Measurements from ENCODE around the gene IFNG-AS1. TPM values are rescaled to one million over a fixed set of nuclear protein-coding genes. Genes with fewer than 3 reads are reported as not detected.

IFNG-AS1 gene
- polyA plus RNA-seq, 1 experiment = not detected

GRCh38 chr12:68037616-68038255, 48.5 kb downstream of the IFNG-AS1 start:
- CTCF ChIA-PET = interaction anchor here (0.9 to 2.0 kb wide), 3 partner anchors 12 to 682 kb away, joined by 3 to 7 read pairs (median 4); no protein-coding TSS in a partner anchor
- Histone ChIP-seq H3K27ac (ENCODE audit: low read depth, low read length) (no peak overlapping the region), H3K4me3 (ENCODE audit: low read depth, low read length) (no peak overlapping the region), H3K27me3 (ENCODE audit: control insufficient read depth, insufficient read depth, low read length) (peaks cover 2% of the 10 kb centered on the region), H3K9me3 (ENCODE audit: control insufficient read depth, insufficient read depth, low read length) (no peaks in the 10 kb centered on the region)
- POLR2A ChIA-PET = no interaction called here
- TF ChIP-seq, protein P1, sequence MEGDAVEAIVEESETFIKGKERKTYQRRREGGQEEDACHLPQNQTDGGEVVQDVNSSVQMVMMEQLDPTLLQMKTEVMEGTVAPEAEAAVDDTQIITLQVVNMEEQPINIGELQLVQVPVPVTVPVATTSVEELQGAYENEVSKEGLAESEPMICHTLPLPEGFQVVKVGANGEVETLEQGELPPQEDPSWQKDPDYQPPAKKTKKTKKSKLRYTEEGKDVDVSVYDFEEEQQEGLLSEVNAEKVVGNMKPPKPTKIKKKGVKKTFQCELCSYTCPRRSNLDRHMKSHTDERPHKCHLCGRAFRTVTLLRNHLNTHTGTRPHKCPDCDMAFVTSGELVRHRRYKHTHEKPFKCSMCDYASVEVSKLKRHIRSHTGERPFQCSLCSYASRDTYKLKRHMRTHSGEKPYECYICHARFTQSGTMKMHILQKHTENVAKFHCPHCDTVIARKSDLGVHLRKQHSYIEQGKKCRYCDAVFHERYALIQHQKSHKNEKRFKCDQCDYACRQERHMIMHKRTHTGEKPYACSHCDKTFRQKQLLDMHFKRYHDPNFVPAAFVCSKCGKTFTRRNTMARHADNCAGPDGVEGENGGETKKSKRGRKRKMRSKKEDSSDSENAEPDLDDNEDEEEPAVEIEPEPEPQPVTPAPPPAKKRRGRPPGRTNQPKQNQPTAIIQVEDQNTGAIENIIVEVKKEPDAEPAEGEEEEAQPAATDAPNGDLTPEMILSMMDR (IDR thresholded peaks at IDR 0.05; ENCODE audit: low read depth, low read length) = no peak
- no peak for DNase-seq (ENCODE audit: low read depth, low spot score)

DNA sequence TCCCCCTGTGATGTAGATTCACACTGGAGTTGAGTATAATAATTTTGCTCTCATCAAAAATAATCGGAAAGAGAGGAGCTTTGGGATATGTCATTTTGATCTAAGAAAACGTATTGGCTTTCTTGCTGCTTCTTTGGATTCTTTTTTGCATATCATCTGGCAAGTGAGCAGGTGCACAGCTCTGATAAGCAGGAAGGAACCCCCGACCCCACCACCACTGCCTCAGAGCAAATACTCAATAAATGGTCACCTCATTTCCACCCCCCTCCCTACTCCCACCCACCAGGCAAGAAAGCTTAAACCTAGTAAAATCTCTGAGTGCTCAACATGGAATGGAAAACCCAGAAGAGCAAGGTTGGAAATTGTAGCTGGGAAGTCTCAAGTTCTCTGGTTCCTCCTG, 49.4 kb downstream of the IFNG-AS1 start:
- DNase-seq (ENCODE audit: low read depth, low spot score) = no peak
- Histone ChIP-seq H3K9me3 (ENCODE audit: control insufficient read depth, insufficient read depth, low read length) (no peaks in the 10 kb centered on the region), H3K27me3 (ENCODE audit: control insufficient read depth, insufficient read depth, low read length) (peaks cover 2% of the 10 kb centered on the region), H3K4me3 (ENCODE audit: low read depth, low read length) (no peak overlapping the region), H3K27ac (ENCODE audit: low read depth, low read length) (no peak overlapping the region)
- TF ChIP-seq, protein P1 (IDR thresholded peaks at IDR 0.05; ENCODE audit: low read depth, low read length) = no peak
- ChIA-PET POLR2A (no interaction called here), CTCF (interaction anchor here (0.6 to 2.9 kb wide), 7 partner anchors 10 to 1136 kb away, joined by 3 to 27 read pairs (median 3); no protein-coding TSS in a partner anchor)

DNA sequence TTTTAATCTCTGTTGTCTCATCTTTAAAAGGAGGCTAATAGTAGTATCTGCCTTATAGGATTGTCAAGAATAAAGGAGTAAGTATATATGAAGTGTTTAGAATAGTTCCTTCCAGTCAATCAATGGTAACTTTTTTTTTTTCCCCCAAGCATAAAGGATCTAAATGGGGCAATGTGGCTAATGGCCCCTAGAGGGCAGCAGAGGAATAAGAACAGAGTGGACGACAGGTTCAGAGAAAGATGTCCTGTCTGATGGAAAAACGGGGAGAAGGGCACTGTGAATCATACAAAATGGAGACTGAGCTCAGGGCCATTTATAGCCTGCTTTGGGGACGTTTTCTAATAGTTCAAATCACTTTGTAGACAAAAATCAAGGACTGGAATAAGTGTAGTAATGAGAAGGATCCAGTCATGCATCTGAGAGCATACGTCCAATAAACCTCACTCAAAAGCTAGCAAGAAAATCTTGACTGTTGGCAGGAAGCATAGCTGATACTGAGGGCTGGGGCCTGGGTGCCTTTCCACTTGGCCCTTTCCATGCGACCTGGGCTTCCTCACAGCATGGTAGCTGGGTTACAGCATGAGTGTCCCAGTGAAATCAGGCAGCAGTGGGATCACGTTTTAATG, 51.3 kb downstream of the IFNG-AS1 start:
- CTCF ChIA-PET = interaction anchor here (0.6 to 2.9 kb wide), 67 partner anchors 9 to 1317 kb away, joined by 3 to 33 read pairs (median 4); no protein-coding TSS in a partner anchor
- no peaks in the 10 kb centered on the region for H3K9me3 ChIP-seq (ENCODE audit: control insufficient read depth, insufficient read depth, low read length)
- no peak overlapping the region for H3K4me3 ChIP-seq (ENCODE audit: low read depth, low read length)
- no peak overlapping the region for H3K27ac ChIP-seq (ENCODE audit: low read depth, low read length)
- TF ChIP-seq, protein P1 (IDR thresholded peaks at IDR 0.05; ENCODE audit: low read depth, low read length) = peak; percentile 93
- POLR2A ChIA-PET = interaction anchor here (0.9 kb wide), 1 partner anchor 277 kb away, joined by 4 read pairs; no protein-coding TSS in a partner anchor
- peak; percentile 45 for DNase-seq (ENCODE audit: low read depth, low spot score)
- H3K27me3 ChIP-seq (ENCODE audit: control insufficient read depth, insufficient read depth, low read length) = peaks cover 2% of the 10 kb centered on the region

DNA sequence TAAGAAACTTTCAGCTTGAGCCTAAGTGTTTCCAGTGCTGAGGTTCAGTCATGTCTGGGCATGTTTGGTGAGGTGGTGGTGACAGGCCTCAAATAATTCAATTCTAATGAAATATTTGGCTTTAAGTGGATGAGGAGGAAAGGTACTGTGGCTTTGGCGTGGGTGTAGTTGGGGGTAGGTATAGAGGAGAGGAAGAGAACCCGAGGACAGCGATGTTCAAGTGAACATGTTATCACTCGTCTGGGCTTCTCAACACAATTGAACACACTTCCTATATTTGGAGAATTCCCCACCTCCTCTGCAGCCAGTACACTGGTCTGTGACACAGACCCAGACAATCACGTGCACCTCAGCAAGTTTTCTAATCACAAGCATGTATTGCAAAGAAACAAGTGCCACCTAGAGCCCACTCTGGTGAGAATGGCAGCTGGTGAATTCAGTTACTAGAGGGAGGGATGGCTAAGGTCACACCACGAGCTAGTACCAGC, 53.0 kb downstream of the IFNG-AS1 start:
- POLR2A ChIA-PET = no interaction called here
- TF ChIP-seq, protein P1 (IDR thresholded peaks at IDR 0.05; ENCODE audit: low read depth, low read length) = no peak
- no peaks in the 10 kb centered on the region for H3K9me3 ChIP-seq (ENCODE audit: control insufficient read depth, insufficient read depth, low read length)
- CTCF ChIA-PET = interaction anchor here (0.7 to 1.1 kb wide), 2 partner anchors 21 to 170 kb away, joined by 3 to 4 read pairs; no protein-coding TSS in a partner anchor
- H3K27me3 ChIP-seq (ENCODE audit: control insufficient read depth, insufficient read depth, low read length) = no peaks in the 10 kb centered on the region
- no peak for DNase-seq (ENCODE audit: low read depth, low spot score)
- no peak overlapping the region for H3K27ac ChIP-seq (ENCODE audit: low read depth, low read length)
- no peak overlapping the region for H3K4me3 ChIP-seq (ENCODE audit: low read depth, low read length)

- no peak overlapping the region for H3K4me3 ChIP-seq (ENCODE audit: low read depth, low read length)
- H3K27me3 ChIP-seq (ENCODE audit: control insufficient read depth, insufficient read depth, low read length) = no peaks in the 10 kb centered on the region
- DNase-seq (ENCODE audit: low read depth, low spot score) = no peak
- TF ChIP-seq, protein P1 (IDR thresholded peaks at IDR 0.05; ENCODE audit: low read depth, low read length) = no peak
- H3K27ac ChIP-seq (ENCODE audit: low read depth, low read length) = no peak overlapping the region
- ChIA-PET POLR2A (no interaction called here), CTCF (no interaction called here)
- H3K9me3 ChIP-seq (ENCODE audit: control insufficient read depth, insufficient read depth, low read length) = no peaks in the 10 kb centered on the region
These were observed 54.2 kb downstream of the IFNG-AS1 start for GRCh38 chr12:68043435-68043834.

Measured in AG04450 (cell line).